ENCODE results near the gene FARP1.

GRCh38 chr13:98468929-98469328, 326.0 kb downstream of the FARP1 start:
- TF ChIP-seq ZZZ3 (IDR thresholded peaks at IDR 0.05; ENCODE audit: control insufficient read depth, insufficient read length, low read depth), result no peak
- TF ChIP-seq CTCF (IDR thresholded peaks at IDR 0.05 in 2 of 3, conservative IDR thresholded peaks at IDR 0.05 in 1 of 3; ENCODE audit: control insufficient read depth in 2 of 3, extremely low read depth in 1 of 3, insufficient read depth in 1 of 3, low read depth in 3 of 3, low read length in 3 of 3), result no peak
- TF ChIP-seq POLR2A (IDR thresholded peaks at IDR 0.05; ENCODE audit: low read depth, low read length), result no peak
- TF ChIP-seq POU2F2 (IDR thresholded peaks at IDR 0.05; ENCODE audit: borderline replicate concordance, low read depth, low read length), result no peak
- no peak for TF ChIP-seq ZNF217 (IDR thresholded peaks at IDR 0.05)
- TF ChIP-seq EZH2 (IDR thresholded peaks at IDR 0.05; ENCODE audit: borderline replicate concordance, control insufficient read depth, low read depth, low read length), result no peak
